ENCODE measurements around the gene PHC2. TPM values are rescaled to one million over a fixed set of nuclear protein-coding genes. Genes with fewer than 3 reads are reported as not detected.

PHC2 gene
- total RNA-seq, 4 donors from 2014 or later = 109 to 214 (median 150) TPM

- no peak for TF ChIP-seq CTCF (IDR thresholded peaks at IDR 0.05)
- peak; percentile 73 for DNase-seq (ENCODE audit: low spot score)
- peak; percentile 83 for ATAC-seq (ENCODE audit: low FRiP score)
Measured at GRCh38 chr1:33433509-33434362, 2.8 kb upstream of the PHC2 start.

DNA sequence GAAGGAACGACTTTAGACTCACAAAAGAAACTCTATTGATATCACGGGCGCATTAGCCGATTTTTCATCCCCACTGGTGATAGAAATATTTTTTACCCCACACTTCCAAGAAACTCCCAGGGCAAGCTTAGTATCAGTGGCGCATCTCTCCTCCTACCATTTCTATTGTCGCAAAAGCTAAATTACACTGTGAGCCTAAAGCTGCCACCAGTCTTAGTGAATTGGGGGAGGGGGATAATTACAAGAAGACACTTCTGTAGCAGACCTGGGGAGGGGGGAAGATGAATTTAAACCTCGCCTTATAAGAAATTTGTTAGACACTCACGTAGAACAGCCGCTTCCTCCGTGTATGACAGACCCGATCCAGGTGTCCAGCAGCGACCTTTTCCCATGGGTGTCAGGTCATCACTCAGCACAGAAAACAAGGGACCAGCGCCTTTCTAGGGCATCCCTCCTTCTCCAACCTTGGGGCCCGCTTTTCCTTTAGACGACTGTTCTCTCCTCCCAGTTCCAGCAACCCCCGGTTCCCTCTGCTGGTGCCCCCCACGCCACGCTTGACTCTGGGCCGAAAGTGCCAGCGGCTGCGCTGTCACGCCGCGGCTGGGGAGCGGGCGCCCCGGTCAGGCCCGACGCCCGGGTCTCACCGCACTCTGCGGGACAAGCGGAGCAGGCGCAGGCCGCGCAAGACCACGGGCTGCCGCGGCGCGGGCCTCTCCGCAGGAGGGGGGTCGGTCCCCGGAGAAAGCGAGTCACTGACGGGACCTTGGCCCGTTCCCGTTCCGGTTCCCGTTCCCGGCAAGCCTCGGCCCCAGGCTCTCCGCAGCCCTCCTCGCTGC lies 821 bp downstream of the PHC2 start:
- no peak for TF ChIP-seq CTCF (IDR thresholded peaks at IDR 0.05)
- ATAC-seq (ENCODE audit: low FRiP score) (peak; percentile 16), DNase-seq (ENCODE audit: low spot score) (no peak)

- ATAC-seq (ENCODE audit: low FRiP score) = no peak
- no peak for TF ChIP-seq CTCF (IDR thresholded peaks at IDR 0.05)
- no peak for DNase-seq (ENCODE audit: low spot score)
Measured at GRCh38 chr1:33429332-33429731, 1.6 kb downstream of the PHC2 start.

DNA sequence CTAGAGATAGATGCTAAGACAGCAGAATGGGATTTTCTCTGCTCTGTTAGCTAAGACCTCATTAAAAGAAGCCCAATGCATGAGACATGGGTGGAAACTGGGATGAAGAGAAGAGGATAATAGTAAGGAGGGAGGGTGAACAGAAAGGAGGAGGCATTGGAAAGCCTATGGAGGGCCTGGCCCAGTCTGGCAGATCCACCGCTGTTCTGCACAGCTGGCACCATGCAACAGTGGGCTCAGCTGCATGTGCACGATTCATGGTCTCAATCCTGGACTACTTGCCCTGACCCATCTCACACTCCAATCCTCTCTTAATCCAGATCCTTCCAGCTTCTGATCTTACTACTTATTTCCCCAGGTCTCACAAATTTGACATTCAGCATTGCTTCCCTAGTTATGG lies 2.2 kb downstream of the PHC2 start:
- DNase-seq (ENCODE audit: low spot score) (no peak), ATAC-seq (ENCODE audit: low FRiP score) (no peak)
- TF ChIP-seq CTCF (IDR thresholded peaks at IDR 0.05) = no peak

DNA sequence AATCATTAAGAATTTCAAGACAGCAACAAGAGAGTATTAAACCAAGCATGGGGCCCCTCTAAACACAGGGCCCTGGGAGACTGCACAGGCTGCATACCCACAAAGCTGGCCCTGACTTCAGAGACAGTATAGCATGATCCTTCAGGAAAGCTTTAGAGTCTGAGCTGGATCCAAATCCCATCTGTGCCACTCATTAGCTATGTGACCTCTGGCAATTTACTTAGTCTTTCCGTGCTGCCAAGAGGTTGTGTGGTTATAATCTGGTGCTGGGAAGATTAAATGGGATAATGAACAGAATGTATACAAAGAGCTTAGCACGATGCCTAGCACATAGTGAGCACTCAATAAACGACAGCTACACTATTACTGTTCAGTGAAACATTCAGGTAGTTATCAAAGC lies 4.0 kb downstream of the PHC2 start:
- no peak for TF ChIP-seq CTCF (IDR thresholded peaks at IDR 0.05)
- DNase-seq (ENCODE audit: low spot score) = no peak
- no peak for ATAC-seq (ENCODE audit: low FRiP score)

GRCh38 chr1:33425900-33426299 lies 5.0 kb downstream of the PHC2 start:
- ATAC-seq (ENCODE audit: low FRiP score) = no peak
- no peak for DNase-seq (ENCODE audit: low spot score)
- TF ChIP-seq CTCF (IDR thresholded peaks at IDR 0.05) = no peak

All from omental fat pad (tissue), 4 donors.